Activated naive CD8-positive, alpha-beta T cell treated with anti-CD3 and anti-CD28 coated beads, Interleukin-2, amount 10 ng/mL, durations not matched to agents 7 days and 5 days (primary cell): ENCODE measurements around the gene DNAJC18. TPM values are rescaled to one million over a fixed set of nuclear protein-coding genes. Genes with fewer than 3 reads are reported as not detected.
A peak's percentile ranks its signal among the peaks of the same experiment; 100 is the strongest.
"Not testable (repeated sequence)": the region's sequence is repeated elsewhere in the genome, so short reads cannot be mapped to it uniquely, and the experiment has no call there.

ENCODE experiments used
- ATAC-seq: fragments of 150-1000 bp; cut with Tn5 transposase; one replicate; pipeline ENCODE4 v1.10.0; 2021; ENCODE audit warnings: low read depth, moderate library complexity
- POLR2A ChIA-PET: fragments of 350-600 bp; sonication (Branson Sonifier 250); formaldehyde crosslinking; loops from one replicate; lab custom pipeline; 2021; ENCODE audit warnings: antibody characterized with exemption; lab: Charles Lee
- DNase-seq: peaks from one replicate; pipeline ENCODE4 v3.0.0; 2021
- H3K27ac Mint-ChIP-seq: one replicate; pipeline ENCODE4 v1.8.0; 2022; ENCODE audit warnings: mild to moderate bottlenecking, mixed read lengths
- H3K27me3 Mint-ChIP-seq: one replicate; pipeline ENCODE4 v1.8.0; 2022; ENCODE audit warnings: mild to moderate bottlenecking, moderate library complexity, mixed read lengths
- H3K36me3 Mint-ChIP-seq: one replicate; pipeline ENCODE4 v1.8.0; 2021; ENCODE audit warnings: mild to moderate bottlenecking, mixed read lengths
- H3K4me1 Mint-ChIP-seq: one replicate; pipeline ENCODE4 v1.8.0; 2021; ENCODE audit warnings: mixed read lengths
- H3K4me3 Mint-ChIP-seq: one replicate; pipeline ENCODE4 v1.8.0; 2022; ENCODE audit warnings: mild to moderate bottlenecking, moderate library complexity, mixed read lengths
- H3K9me3 Mint-ChIP-seq: one replicate; pipeline ENCODE4 v1.8.0; 2021; ENCODE audit warnings: mixed read lengths
- total RNA-seq, 2 experiments: library from RNA; stranded (reverse); gene quantifications; one replicate each; pipeline ENCODE4 v1.2.3, GENCODE V29; 2021

Gene DNAJC18
- total RNA-seq, 2 experiments from 2014 or later: 4.2 to 5.7 TPM

DNA sequence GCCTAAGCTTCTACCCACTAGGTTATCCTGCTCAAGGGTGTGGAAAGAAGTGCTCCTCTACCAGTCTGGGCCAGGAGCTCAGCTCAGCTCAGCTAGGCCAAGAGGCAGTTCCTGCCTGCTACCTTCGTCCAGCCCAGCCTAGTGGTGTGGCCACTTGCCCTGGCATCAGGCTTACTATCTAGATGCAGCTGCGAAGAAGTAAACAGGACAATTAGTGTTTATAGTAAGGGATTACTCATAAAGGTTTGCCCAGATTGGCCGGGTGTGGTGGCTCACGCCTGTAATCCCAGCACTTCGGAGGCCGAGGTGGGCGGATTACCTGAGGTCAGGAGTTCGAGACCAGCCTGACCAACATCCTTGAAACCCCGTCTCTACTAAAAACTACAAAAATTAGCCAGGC is 22.7 kb downstream of the DNAJC18 start:
- Mint-ChIP-seq H3K9me3 (no peaks in the 10 kb centered on the region), H3K4me3 (peak overlapping the region; percentile 28), H3K36me3 (no peaks in the 10 kb centered on the region), H3K4me1 (peaks cover 48% of the 10 kb centered on the region), H3K27ac (peak overlapping the region; percentile 61), H3K27me3 (no peaks in the 10 kb centered on the region)
- no peak for DNase-seq
- POLR2A ChIA-PET: interaction anchor here (1.0 kb wide), 1 partner anchor 97 kb away, joined by 3 read pairs; no protein-coding TSS in a partner anchor
- no peak for ATAC-seq

GRCh38 chr5:139415869-139416268 is 23.5 kb downstream of the DNAJC18 start:
- Mint-ChIP-seq H3K27ac (peak overlapping the region; percentile 84), H3K4me3 (peak overlapping the region; percentile 62), H3K36me3 (no peaks in the 10 kb centered on the region), H3K4me1 (peaks cover 48% of the 10 kb centered on the region), H3K27me3 (no peaks in the 10 kb centered on the region), H3K9me3 (no peaks in the 10 kb centered on the region)
- POLR2A ChIA-PET: interaction anchor here (0.6 to 1.0 kb wide), 3 partner anchors 17 to 838 kb away, joined by 3 read pairs; no protein-coding TSS in a partner anchor
- DNase-seq (no peak), ATAC-seq (no peak)

GRCh38 chr5:139415221-139415861 is 24.0 kb downstream of the DNAJC18 start:
- Mint-ChIP-seq H3K27ac (peak overlapping the region; percentile 84), H3K4me1 (peaks cover 48% of the 10 kb centered on the region), H3K27me3 (no peaks in the 10 kb centered on the region), H3K4me3 (peak overlapping the region; percentile 62), H3K36me3 (no peaks in the 10 kb centered on the region), H3K9me3 (no peaks in the 10 kb centered on the region)
- peak; percentile 46 for DNase-seq
- POLR2A ChIA-PET: interaction anchor here (0.6 to 1.3 kb wide), 4 partner anchors 16 to 837 kb away, joined by 3 read pairs; no protein-coding TSS in a partner anchor
- peak; percentile 76 for ATAC-seq

- no peak for ATAC-seq
- Mint-ChIP-seq H3K27ac (peak overlapping the region; percentile 84), H3K27me3 (no peaks in the 10 kb centered on the region), H3K36me3 (no peaks in the 10 kb centered on the region), H3K4me3 (peak overlapping the region; percentile 62), H3K4me1 (peaks cover 48% of the 10 kb centered on the region), H3K9me3 (no peaks in the 10 kb centered on the region)
- DNase-seq: no peak
- POLR2A ChIA-PET: interaction anchor here (1.3 kb wide), 2 partner anchors 11 to 23 kb away, joined by 3 to 4 read pairs; partner anchors contain the start of gene SPATA24
Measured at GRCh38 chr5:139414581-139415130, 24.7 kb downstream of the DNAJC18 start.

- Mint-ChIP-seq H3K4me1 (peaks cover 47% of the 10 kb centered on the region), H3K4me3 (peak overlapping the region; percentile 23), H3K27me3 (no peaks in the 10 kb centered on the region), H3K27ac (peak overlapping the region; percentile 84), H3K9me3 (no peaks in the 10 kb centered on the region), H3K36me3 (no peaks in the 10 kb centered on the region)
- DNase-seq: no peak
- no peak for ATAC-seq
- POLR2A ChIA-PET: interaction anchor here (1.3 kb wide), 2 partner anchors 10 to 22 kb away, joined by 3 to 4 read pairs; partner anchors contain the start of gene SPATA24
Measured at GRCh38 chr5:139413963-139414362, 25.4 kb downstream of the DNAJC18 start.

DNA sequence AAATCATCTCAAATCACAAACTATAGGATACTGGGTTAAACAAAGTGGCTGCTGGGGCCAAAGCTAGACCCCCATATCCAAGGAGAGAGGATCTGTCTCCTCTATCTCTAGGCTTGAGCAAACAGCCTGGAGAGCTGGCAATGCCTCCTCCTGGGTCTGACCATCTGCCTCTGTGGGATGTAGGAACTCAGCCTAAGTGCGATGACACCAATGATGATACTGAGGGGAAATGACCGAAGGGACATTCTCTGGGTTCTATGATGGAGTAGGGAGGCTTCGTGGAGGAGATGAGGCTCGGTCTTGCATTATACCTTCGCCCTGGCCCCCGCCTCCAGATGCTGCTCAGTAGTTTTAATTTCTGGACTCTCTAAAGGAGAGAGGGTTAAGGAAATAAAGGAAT is 26.2 kb downstream of the DNAJC18 start:
- Mint-ChIP-seq H3K9me3 (no peaks in the 10 kb centered on the region), H3K27me3 (no peaks in the 10 kb centered on the region), H3K36me3 (no peaks in the 10 kb centered on the region), H3K27ac (no peak overlapping the region), H3K4me3 (no peak overlapping the region), H3K4me1 (peaks cover 40% of the 10 kb centered on the region)
- POLR2A ChIA-PET: interaction anchor here (1.3 kb wide), 1 partner anchor 10 kb away, joined by 4 read pairs; the partner anchor contains the start of gene SPATA24
- DNase-seq (no peak), ATAC-seq (no peak)

DNA sequence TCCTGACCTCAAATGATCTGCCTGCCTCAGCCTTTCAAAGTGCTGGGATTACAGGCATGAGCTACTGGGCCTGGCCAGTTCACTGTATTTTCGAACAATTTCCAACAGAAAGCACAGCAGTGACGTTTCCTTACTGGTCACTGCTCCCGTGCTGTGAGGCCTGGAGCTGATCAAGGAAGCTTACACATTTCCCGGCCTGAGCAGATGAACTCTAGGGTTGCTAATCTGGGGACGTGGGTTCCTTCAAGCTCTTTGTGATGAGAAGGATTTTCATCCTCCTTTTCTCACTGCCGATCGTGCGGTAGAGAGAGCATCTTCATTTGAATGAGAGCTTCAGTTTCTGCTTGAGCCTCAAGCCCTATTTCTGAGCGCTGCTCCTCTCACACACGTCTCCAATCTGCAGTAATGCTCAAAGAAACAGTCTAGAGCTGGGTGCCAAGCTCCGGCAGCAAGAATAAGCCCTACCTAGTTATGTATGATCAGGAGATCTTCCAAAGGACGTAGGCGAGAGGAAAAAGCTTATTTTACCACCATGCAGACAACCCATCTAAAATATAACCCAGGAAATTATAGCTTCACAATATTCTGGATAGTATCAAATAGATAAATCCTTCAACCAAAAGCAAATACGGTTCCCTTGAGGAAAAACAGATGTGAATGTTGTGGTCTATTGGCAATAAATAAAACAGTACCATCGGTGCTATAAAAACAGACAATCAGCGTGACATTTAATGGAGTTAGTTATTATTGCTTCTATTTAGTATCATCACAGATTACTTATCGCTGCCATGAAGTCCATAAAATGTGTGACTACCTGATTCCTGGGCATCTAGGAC is 28.1 kb downstream of the DNAJC18 start:
- Mint-ChIP-seq H3K4me3 (no peak overlapping the region), H3K4me1 (peaks cover 43% of the 10 kb centered on the region), H3K9me3 (no peaks in the 10 kb centered on the region), H3K36me3 (no peaks in the 10 kb centered on the region), H3K27me3 (no peaks in the 10 kb centered on the region), H3K27ac (peak overlapping the region; percentile 4)
- ATAC-seq: no peak
- POLR2A ChIA-PET: interaction anchor here (0.8 kb wide), 1 partner anchor 71 kb away, joined by 3 read pairs; no protein-coding TSS in a partner anchor
- no peak for DNase-seq

- Mint-ChIP-seq H3K27me3 (no peaks in the 10 kb centered on the region), H3K36me3 (no peaks in the 10 kb centered on the region), H3K9me3 (no peaks in the 10 kb centered on the region), H3K4me3 (no peak overlapping the region), H3K27ac (no peak overlapping the region), H3K4me1 (peaks cover 35% of the 10 kb centered on the region)
- DNase-seq (no peak), ATAC-seq (no peak)
- POLR2A ChIA-PET: interaction anchor here (0.8 to 1.2 kb wide), 2 partner anchors 29 to 72 kb away, joined by 3 read pairs; partner anchors contain the start of gene DNAJC18
Measured at GRCh38 chr5:139410121-139410992, 29.0 kb downstream of the DNAJC18 start.

- DNase-seq, ATAC-seq, H3K4me3 Mint-ChIP-seq, POLR2A ChIA-PET, H3K9me3 Mint-ChIP-seq, H3K27me3 Mint-ChIP-seq, H3K27ac Mint-ChIP-seq, H3K36me3 Mint-ChIP-seq: not testable (repeated sequence)
- H3K4me1 Mint-ChIP-seq: peaks cover 28% of the 10 kb centered on the region
Measured at GRCh38 chr5:139409116-139409515, 30.2 kb downstream of the DNAJC18 start.

GRCh38 chr5:139408191-139408590 is 31.1 kb downstream of the DNAJC18 start:
- POLR2A ChIA-PET: no interaction called here
- H3K9me3 Mint-ChIP-seq: no peaks in the 10 kb centered on the region
- H3K36me3 Mint-ChIP-seq: no peaks in the 10 kb centered on the region
- no peak for ATAC-seq
- H3K4me1 Mint-ChIP-seq: peaks cover 26% of the 10 kb centered on the region
- no peak overlapping the region for H3K4me3 Mint-ChIP-seq
- no peak for DNase-seq
- H3K27ac Mint-ChIP-seq: peak overlapping the region; percentile 73
- H3K27me3 Mint-ChIP-seq: no peaks in the 10 kb centered on the region

GRCh38 chr5:139407517-139407916 is 31.8 kb downstream of the DNAJC18 start:
- Mint-ChIP-seq H3K27ac (peak overlapping the region; percentile 28), H3K9me3 (no peaks in the 10 kb centered on the region), H3K4me3 (no peak overlapping the region), H3K4me1 (peaks cover 29% of the 10 kb centered on the region), H3K27me3 (no peaks in the 10 kb centered on the region), H3K36me3 (no peaks in the 10 kb centered on the region)
- POLR2A ChIA-PET: interaction anchor here (0.6 kb wide), 1 partner anchor 1217 kb away, joined by 3 read pairs; no protein-coding TSS in a partner anchor
- ATAC-seq (no peak), DNase-seq (no peak)

DNA sequence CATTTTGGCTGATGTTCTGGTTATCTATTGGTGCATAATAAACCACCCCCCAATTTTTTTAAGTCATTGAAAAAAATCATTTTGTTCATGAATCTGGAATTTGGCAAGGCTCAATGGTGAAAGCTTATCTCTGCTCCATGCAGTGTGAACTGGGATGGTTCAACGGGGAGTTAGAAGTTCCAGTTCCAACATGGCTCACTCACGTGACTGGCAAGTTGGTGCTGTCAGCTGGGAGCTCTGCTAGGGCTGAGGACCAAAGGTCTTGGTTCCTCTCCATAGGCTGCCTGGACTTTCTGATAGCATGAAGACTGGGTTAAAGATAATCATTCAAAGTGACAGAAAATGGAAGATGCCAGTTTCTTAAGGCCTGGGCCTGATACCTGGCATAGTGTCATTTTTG is 32.4 kb downstream of the DNAJC18 start:
- no peak overlapping the region for H3K27ac Mint-ChIP-seq
- POLR2A ChIA-PET: no interaction called here
- H3K4me3 Mint-ChIP-seq: no peak overlapping the region
- no peaks in the 10 kb centered on the region for H3K27me3 Mint-ChIP-seq
- DNase-seq (no peak), ATAC-seq (no peak)
- peaks cover 30% of the 10 kb centered on the region for H3K4me1 Mint-ChIP-seq
- H3K36me3 Mint-ChIP-seq: no peaks in the 10 kb centered on the region
- no peaks in the 10 kb centered on the region for H3K9me3 Mint-ChIP-seq
